Hypothalamus (tissue), 51 donors: ENCODE data around the gene LPIN2.
"Not testable (repeated sequence)": the region's sequence is repeated elsewhere in the genome, so short reads cannot be mapped to it uniquely, and the experiment has no call there.

Experiments
- DNase-seq, 51 donors: peaks; one replicate each; lab custom pipeline; 2025; lab: John Stamatoyannopoulos, UW

The LPIN2 gene

GRCh38 chr18:3013024-3013804, at the start of gene LPIN2:
TSS of gene LPIN2 (minus strand) at chr18:3013144. CDS start at chr18:2960840, 52,304 bp downstream.
- peak; percentile 16 to 97 (median 88) for DNase-seq

- DNase-seq = no peak
Observed at GRCh38 chr18:3061581-3062312, 48.8 kb upstream of the LPIN2 start.

GRCh38 chr18:3060667-3061580, 48.0 kb upstream of the LPIN2 start:
- no peak for DNase-seq

GRCh38 chr18:3059272-3059671, 46.3 kb upstream of the LPIN2 start:
- DNase-seq = no peak

GRCh38 chr18:3058328-3059191, 45.6 kb upstream of the LPIN2 start:
- DNase-seq = no peak

- DNase-seq = no peak
Observed at GRCh38 chr18:3057526-3057925, 44.6 kb upstream of the LPIN2 start.

GRCh38 chr18:3056311-3056710, 43.4 kb upstream of the LPIN2 start:
- DNase-seq = no peak

GRCh38 chr18:3055816-3056215, 42.9 kb upstream of the LPIN2 start:
- DNase-seq = no peak

- no peak for DNase-seq
Observed at GRCh38 chr18:3055186-3055728, 42.3 kb upstream of the LPIN2 start.

- no peak for DNase-seq
Observed at GRCh38 chr18:3054780-3055179, 41.8 kb upstream of the LPIN2 start.

GRCh38 chr18:3054214-3054613, 41.3 kb upstream of the LPIN2 start:
- no peak for DNase-seq

- no peak for DNase-seq
Observed at GRCh38 chr18:3053081-3053480, 40.1 kb upstream of the LPIN2 start.

- no peak for DNase-seq
Observed at GRCh38 chr18:3052411-3052758, 39.4 kb upstream of the LPIN2 start.

GRCh38 chr18:3051718-3052410, 38.9 kb upstream of the LPIN2 start:
- no peak for DNase-seq

GRCh38 chr18:3049897-3050454, 37.0 kb upstream of the LPIN2 start:
- DNase-seq = not testable (repeated sequence)

- DNase-seq = no peak
Observed at GRCh38 chr18:3048820-3049349, 35.9 kb upstream of the LPIN2 start.

- DNase-seq = peak in 2 of 51 donors; percentile 4 to 14
Observed at GRCh38 chr18:3048121-3048520, 35.2 kb upstream of the LPIN2 start.

GRCh38 chr18:3046216-3046808, 33.4 kb upstream of the LPIN2 start:
- DNase-seq = no peak
